ENCODE measurements around the gene R3HDM2. TPM values are rescaled to one million over a fixed set of nuclear protein-coding genes. Genes with fewer than 3 reads are reported as not detected.

R3HDM2 gene
- total and polyA plus RNA-seq, 2 of the 13 experiments (the other 11 are each of a cell fraction or from before 2014, with no cell fraction given): 11.1 to 23.5 TPM

DNA sequence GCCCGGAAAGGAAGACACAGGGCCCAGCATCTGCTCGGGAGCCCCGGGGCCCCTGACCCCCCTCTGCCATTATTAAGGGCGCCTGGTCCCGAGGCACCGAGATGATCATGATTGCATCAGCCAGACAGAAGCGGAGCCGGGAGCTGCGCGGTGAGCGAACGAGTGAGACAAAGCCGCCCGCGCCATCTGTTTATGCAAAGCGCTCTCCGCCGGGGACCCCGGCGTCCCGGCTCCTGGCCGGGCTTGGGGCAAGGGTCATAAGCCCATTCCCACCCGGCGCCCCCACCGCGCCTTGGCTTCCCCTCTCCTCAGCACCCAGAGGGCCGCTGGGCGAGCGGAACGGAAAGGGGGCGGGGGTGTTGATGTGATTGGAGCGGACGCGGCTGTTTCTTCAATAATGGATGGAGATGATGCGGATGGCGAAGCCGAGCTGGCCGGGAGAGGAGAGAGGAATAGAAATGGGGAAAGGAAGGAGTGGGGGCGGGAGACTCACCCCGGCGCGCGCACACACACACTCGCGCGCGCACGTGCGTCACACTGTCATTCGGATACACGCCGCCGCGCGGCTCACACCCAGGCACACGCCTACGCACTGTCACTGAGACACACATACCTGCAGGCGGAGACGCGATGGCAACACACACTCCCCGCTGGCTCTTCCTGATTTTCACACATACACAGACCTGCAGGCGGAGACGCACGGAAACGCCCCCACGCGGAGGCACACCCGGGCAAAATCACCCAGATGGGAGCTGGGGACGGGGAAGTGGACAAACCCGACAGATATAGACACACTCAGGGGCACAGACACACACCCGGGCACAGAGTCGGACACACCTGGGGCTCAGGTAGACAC, 190.5 kb downstream of the R3HDM2 start (continued):
- TF ChIP-seq ELF1 (CRISPR knock-in tag; IDR thresholded peaks at IDR 0.05) (0 out of 2 replicates have a peak, but pooled peaks have one; percentile 10), TOE1 (CRISPR knock-in tag; IDR thresholded peaks at IDR 0.05) (no peak), ZNF24 (IDR thresholded peaks at IDR 0.05) (no peak), SRSF4 (IDR thresholded peaks at IDR 0.05; ENCODE audit: low read depth, low read length, poor library complexity, severe bottlenecking) (no peak), MTF2 (CRISPR knock-in tag; IDR thresholded peaks at IDR 0.05; ENCODE audit: borderline replicate concordance) (0 out of 2 replicates have a peak, but pooled peaks have one; percentile 41), ZNF687 (CRISPR knock-in tag; IDR thresholded peaks at IDR 0.05) (peak; percentile 44; the same call in 1 of the 2 replicates), TAF1 (CRISPR knock-in tag; IDR thresholded peaks at IDR 0.05) (no peak), SOX6 (IDR thresholded peaks at IDR 0.05) (no peak), SOX6 (CRISPR knock-in tag; IDR thresholded peaks at IDR 0.05) (peak; percentile 27; the same call in 1 of the 2 replicates), SAP130 (CRISPR knock-in tag; IDR thresholded peaks at IDR 0.05; ENCODE audit: low read depth) (peak; percentile 53), KDM2A (CRISPR knock-in tag; IDR thresholded peaks at IDR 0.05; ENCODE audit: borderline replicate concordance, low read depth) (peak; percentile 24; the same call in 1 of the 2 replicates), KAT8 (CRISPR knock-in tag; IDR thresholded peaks at IDR 0.05) (0 out of 2 replicates have a peak, but pooled peaks have one; percentile 26), ZNF691 (CRISPR knock-in tag; IDR thresholded peaks at IDR 0.05; ENCODE audit: borderline replicate concordance, low read depth) (no peak), ZNF670 (CRISPR knock-in tag; IDR thresholded peaks at IDR 0.05; ENCODE audit: borderline replicate concordance) (no peak), TEF (CRISPR knock-in tag; IDR thresholded peaks at IDR 0.05) (no peak), POGZ (CRISPR knock-in tag; IDR thresholded peaks at IDR 0.05) (no peak), IRF2 (CRISPR knock-in tag; IDR thresholded peaks at IDR 0.05) (0 out of 2 replicates have a peak, but pooled peaks have one; percentile 6), POLR2G (IDR thresholded peaks at IDR 0.05; ENCODE audit: low read depth, low read length) (peak; percentile 48)
- TF ChIP-seq, protein P1, sequence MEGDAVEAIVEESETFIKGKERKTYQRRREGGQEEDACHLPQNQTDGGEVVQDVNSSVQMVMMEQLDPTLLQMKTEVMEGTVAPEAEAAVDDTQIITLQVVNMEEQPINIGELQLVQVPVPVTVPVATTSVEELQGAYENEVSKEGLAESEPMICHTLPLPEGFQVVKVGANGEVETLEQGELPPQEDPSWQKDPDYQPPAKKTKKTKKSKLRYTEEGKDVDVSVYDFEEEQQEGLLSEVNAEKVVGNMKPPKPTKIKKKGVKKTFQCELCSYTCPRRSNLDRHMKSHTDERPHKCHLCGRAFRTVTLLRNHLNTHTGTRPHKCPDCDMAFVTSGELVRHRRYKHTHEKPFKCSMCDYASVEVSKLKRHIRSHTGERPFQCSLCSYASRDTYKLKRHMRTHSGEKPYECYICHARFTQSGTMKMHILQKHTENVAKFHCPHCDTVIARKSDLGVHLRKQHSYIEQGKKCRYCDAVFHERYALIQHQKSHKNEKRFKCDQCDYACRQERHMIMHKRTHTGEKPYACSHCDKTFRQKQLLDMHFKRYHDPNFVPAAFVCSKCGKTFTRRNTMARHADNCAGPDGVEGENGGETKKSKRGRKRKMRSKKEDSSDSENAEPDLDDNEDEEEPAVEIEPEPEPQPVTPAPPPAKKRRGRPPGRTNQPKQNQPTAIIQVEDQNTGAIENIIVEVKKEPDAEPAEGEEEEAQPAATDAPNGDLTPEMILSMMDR (CRISPR knock-in tag; IDR thresholded peaks at IDR 0.05): peak; percentile 8; the same call in 1 of the 2 replicates
- TF ChIP-seq, protein P2, sequence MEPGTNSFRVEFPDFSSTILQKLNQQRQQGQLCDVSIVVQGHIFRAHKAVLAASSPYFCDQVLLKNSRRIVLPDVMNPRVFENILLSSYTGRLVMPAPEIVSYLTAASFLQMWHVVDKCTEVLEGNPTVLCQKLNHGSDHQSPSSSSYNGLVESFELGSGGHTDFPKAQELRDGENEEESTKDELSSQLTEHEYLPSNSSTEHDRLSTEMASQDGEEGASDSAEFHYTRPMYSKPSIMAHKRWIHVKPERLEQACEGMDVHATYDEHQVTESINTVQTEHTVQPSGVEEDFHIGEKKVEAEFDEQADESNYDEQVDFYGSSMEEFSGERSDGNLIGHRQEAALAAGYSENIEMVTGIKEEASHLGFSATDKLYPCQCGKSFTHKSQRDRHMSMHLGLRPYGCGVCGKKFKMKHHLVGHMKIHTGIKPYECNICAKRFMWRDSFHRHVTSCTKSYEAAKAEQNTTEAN (CRISPR knock-in tag; conservative IDR thresholded peaks at IDR 0.05): no peak
